ENCODE data around the gene OR14I1.

The OR14I1 gene

DNA sequence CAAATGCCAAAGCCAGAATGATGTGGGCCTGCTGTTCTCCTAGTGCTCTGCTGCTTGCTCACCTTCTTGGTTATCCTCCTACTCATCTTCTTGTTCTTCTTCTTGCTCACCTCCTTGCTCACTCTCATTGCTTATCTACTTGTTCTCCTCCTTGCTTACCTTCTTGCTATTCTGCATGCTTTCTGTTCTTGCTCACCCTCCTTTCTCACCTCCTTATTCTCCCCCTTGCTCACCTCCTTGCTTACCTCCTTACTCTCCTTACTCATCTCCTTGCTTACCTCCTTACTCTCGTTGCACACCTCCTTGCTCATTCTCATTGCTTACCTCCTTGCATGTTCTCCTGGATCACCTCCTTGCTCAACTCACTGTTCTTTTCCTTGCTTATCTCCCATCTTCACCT lies at the start of gene OR14I1:
Gene OR14I1 (minus strand): TSS at position 53 of the 400 bp plus-strand sequence.
- no peak for DNase-seq

DNA sequence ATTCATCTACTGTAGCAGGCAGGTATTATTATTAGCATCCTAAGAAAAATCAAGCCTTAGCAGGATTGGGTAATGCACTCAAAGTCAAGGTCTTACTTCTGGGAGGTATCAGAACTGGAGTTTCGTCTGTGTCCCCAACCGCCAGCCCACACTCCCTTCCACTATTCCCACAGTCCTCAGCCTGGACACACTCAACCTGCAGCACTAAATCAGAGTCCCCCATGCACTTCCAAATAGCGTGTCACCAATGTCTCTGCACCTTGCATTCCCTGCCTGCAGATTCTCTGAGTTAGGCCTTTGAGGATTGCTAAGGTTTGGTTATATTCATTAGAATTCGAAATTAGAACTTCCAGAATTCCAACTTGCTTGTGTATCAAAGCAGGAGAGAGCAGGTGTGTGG lies 49.1 kb upstream of the OR14I1 start:
- DNase-seq, result no peak

DNA sequence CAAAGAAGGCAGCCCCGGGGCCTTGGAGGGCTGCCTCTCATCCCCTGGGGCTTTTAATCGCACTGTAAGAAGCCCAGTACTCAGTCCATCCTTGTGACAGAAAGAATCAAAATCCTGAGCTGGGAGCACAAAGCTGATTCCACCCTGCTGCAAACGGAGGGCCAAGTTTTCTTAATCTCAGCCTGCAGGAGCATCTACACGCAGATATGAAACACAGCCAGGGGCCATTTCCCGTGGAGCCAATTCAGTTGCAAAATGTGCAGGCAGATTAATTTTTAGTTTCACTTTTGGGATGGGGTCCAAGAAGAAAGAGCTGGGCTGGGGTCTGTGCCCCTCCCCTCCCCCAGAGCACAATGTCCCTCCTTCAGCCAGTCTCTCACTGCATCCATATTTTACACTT lies 48.6 kb upstream of the OR14I1 start:
- DNase-seq, result no peak

DNA sequence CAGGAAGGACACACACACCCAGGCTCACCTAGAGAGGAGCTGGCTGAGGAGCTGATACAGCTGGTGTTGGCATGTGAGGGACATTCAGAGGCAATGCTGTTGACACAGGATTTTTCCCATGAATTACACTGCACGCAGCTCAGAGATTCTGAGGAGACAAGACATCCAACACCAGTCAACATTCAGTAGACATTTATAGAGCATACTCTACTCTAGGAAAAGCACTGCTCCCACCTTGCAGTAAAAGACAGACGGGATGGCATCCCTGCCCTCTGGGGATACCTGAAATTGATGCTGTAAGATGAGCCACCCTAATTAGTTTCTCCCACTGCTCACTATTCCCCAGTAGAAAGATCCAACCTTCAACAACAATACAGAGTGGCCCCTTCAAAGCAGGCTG lies 47.9 kb upstream of the OR14I1 start:
- no peak for DNase-seq

DNA sequence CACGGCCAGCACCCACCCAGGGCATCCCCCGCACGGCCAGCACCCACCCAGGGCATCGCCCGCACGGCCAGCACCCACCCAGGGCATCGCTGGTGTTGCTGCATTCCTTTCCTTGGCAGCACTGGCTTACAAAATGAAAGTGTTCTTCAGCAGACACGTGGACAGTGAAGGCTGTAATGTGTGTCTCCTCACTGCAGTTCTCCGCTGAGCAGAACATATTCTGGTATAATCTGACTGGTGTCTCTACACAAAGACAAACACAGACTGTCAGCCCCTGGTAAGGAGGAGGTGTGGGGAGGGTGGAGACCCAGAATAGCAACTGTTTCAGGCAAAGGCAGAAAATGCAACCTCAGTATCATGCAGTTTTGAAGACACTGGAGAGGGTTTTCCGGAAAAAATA lies 45.6 kb upstream of the OR14I1 start:
- no peak for DNase-seq

DNA sequence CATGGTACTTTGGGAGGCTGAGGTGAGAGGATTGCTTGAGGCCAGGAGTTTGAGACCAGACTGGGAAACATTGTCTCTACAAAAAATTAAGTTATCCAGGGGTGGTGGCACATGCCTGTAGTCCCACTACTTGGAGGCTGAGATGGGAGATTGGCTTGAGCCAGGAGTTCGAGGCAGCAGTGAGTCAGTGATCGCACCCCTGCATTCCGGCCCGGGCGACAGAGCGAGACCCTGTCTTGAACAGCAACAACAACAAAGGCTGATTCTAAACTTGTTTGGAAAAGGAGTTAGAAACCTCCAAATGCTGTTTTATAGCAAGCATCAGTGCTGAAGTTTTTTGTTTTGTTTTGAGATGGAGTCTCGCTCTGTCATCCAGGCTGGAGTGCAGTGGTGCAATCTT lies 38.3 kb upstream of the OR14I1 start:
- no peak for DNase-seq

DNA sequence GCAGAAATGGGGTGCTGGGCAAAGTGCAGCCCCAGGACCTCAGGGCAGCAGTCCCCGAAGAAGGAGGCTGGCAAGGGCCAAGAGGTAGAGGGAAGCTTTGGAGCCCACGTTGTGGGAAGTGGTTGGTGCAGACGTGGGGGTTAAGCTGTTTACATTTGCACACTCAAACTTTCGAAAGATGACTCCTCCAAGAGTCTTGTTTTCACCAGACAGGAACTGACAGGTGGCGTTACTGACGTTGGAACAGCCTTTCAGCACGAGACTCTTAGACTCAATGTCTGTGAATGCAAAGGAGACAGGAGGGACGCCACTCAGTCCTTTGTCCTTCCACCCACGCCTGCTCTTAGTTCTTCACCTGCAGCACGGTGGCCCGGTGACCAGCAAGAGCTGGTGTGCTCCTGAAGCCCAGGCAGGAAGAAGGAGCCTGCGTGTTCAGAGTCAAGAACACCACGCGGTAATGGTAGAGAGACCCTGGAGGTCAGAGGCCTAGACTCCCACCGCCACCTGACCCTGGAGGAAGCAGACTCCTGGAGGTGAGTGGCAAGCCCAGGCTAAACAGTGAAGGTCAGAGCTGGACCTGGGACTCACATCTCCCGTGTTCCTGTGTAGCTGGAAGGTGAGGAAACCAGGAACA lies 37.1 kb upstream of the OR14I1 start:
- DNase-seq, result peak; percentile 49

DNA sequence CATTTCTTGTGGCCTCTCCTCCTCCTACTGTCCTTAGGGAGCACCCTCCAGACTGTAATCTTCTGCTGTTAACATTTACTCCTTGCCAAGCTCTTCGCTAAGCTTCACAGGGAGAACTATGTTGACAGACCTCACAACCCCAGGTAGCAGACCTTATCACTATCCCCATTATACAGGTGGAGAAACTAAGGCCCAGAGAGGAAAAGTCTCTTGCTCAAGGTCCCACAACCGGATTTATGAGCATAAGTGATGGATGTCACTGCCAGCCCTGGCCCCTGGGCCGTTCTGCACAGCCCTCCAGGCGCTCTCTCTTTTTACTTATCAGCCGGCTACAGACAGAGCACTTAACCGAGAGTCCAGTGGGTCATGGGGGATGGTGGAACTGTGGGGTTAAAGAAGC lies 34.9 kb upstream of the OR14I1 start:
- DNase-seq, result no peak

DNA sequence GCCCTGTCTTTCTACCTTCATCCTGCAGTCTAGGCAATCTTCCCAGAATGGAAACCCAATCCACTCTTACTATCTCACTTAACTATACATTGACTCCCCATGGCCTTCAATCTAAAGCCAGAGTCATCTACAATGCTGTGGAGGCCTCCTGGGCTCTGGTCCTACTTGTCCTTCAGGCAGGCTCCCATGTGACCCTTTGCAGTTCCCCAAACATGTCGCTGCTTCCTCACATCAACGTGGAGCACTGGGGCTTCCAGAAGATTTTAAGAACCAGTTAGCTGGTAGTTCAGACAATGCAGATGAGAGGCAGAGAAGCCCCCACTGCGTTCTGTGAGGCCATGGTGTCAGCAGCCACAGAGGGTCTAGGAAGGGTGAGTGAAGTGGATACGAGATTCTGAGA lies 34.4 kb upstream of the OR14I1 start:
- DNase-seq, result peak; percentile 10

DNA sequence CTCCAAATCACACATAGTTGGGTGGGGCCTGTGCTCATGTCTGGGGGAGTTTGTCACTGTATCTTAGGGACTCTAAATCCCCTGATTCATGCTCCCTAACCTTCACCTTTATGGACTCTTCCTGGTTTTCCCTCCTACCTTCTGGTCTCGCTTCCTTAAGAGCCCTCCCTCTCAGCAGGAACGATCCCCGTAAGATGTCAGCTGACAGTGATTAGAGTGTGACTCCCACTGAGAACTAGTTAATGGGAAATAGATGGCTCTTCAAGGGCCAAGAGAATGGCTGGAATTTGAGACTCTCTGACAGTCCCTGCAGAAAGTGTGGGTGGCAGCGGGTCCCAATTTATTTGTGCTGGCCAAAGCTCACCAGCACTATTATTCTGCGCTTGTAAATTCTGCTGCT lies 31.0 kb upstream of the OR14I1 start:
- no peak for DNase-seq

DNA sequence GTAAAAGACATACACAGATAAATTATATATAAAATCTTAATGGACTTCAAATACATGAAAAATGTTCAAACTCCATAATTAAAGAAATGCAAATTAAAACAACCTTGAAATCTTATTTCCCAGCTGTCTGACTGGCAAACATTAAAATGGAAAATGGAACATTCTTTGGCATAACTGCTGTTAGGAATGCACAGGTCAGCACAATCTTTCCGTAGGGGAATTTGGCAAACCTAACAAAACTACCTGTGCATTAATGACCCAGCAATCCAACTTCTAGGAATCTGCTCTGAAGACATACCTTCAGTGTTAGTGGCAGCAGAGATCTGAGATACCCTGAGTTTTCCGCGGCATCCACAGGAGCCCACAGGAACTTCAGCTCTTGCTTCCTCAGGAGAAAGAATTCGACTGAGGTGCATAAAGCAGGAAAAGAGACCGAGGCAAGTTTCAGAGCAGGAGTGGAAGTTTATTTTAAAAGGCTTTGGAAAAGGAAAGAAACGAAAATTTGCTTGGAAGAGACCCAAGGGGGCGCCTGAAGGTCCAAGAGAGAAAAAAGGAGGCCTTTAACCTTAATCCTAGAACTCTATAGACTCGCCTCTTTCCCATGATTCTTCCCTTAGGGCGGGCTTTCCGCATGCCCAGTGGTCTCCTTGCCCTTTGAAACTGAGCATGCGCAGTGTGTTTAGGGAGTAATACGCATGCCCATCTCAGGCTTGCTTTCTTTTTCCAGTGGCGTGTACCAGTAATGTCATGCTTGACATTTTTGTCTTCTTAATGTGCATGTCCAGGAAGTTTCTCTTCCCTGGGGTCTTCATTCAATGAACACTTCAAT lies 28.2 kb upstream of the OR14I1 start:
- no peak for DNase-seq

DNA sequence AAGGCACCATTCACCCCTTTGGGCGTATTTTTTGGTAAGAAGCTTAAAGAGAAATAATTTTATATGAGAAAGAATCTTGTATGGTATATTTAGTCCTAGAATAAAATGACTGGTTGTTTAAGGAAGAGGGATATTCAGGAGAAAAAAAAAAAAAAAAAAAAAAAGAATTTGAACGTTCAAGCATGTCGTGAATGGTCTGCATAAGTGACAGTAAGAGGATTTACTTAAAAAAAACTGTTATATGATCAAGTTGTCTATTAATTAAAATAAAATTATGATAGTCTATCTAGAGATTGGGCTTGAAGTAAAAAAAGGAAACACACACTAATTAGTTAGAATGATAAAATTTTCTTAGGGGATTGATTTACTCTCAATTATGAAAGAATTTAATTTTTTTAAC lies 11.7 kb upstream of the OR14I1 start:
- no peak for DNase-seq

DNA sequence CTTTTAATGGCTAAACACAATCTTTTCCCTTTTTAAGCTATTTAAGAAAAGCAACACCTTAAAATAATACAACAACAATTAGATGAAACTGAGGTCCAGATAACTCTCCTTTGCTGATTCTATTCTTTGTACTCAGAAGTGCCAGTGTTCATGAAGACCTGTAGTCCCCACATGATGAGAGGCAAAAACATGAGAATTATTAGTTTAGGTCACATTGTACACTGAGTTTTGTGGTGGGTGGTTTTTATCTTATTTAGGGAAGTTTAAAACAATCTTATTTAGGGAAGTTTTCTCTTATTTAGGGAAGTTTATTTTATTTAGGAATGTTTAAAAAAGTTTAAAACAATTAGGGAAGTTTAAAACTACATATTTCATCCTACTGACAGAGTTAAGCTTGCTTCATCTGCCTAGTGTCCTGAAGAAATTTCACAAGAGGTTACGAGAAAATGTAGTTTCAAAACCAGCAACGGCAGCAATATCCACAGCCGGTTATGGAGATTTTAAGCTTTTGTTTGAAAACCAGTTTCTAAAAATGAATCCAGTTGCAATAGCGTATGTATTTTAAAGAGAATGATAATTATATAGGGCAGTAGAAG lies 7.8 kb upstream of the OR14I1 start:
- peak; percentile 92 for DNase-seq

DNA sequence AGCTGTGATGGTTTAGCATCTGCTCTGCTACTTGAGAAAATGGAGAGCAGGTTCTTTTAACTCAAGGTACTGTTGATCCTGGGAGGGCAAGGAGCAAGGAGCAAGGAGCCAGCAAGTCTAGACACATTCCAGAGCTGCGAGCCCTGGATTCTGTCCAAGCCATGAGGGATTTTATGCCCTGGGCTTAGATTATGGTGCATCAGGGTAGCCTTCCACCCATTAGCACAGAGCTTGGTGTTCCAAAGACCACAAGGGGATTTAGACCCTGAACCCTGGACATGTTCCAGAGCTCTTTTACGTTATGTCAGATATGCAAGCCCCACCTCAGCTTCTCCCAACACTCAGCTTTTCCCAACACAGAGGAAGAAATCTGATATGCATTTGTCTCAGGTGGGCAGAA lies 2.0 kb upstream of the OR14I1 start:
- no peak for DNase-seq

DNA sequence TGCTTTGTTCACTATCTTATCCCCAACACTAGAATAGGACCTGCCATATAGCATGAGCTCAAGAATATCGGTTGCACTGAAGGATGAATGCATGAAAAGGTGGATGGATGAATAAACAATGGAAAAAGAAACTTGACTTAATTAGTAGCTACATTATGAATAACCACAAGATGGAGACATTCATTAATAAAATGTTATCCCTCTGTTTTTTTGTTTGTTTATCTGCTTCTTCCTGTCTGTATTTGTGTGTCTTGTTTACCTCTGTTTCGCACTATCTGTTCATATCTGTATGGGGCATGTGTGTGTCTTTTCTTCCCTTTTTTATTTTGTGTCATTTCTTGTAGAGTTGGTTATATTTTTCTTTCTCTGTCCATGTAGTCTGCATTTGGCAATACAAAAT lies 1.1 kb upstream of the OR14I1 start:
- no peak for DNase-seq

DNA sequence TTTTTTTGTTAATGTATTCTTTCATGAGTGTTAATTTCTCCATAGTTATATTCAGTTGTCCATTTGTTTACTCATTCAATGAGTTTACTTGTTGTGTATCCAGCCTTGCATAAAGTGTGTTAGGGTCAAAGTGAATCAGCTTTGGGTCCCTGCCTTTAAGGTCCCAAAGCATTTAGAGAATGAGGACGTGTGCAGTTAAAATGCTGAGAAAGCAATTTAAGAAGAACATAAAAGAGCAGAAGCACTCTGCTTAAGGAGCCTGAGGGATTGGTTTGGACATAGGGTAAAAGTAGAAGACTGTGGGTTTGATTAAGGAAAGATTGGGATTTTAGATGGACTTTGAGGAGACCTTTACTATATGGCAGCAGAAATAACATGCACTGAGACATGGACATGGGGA lies 3.5 kb downstream of the OR14I1 start:
- no peak for DNase-seq

DNA sequence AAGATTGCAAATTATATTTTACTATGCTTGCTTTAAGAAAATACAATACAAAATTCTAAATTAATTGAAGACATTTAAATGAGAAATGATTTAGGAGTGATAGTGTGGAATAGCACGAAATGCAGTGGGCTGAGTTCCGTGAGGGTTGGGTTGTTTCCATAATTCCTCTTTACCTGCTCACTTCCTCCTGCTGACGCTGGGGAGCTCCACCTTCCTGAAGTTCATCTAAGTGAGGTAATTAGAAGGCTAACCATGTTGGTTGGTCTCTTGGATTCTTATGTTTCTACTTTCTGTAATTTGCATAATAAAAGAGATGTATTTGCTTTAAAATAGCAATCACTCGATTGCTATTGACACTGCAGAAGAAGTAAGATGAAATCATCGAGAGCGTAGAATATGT lies 4.7 kb downstream of the OR14I1 start:
- no peak for DNase-seq

DNA sequence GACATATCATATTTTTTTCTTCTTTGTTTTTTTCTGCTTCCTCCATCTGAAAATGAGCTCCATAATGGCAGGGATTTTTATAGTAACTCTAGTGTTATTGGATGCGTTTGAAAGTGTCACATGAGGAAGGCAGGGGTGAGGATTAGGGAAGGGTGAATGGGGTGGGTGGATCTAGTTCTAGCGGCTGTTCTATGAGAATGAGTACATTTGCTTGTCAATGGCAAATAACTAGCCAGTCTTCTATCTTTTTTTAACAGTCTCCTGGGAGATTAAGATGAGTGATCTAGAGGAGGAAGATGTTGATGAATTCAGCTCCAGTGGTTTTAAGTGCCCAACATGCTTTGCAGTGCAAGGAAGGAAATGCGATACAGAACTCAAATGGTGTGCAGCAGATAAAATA lies 5.8 kb downstream of the OR14I1 start:
- no peak for DNase-seq

DNA sequence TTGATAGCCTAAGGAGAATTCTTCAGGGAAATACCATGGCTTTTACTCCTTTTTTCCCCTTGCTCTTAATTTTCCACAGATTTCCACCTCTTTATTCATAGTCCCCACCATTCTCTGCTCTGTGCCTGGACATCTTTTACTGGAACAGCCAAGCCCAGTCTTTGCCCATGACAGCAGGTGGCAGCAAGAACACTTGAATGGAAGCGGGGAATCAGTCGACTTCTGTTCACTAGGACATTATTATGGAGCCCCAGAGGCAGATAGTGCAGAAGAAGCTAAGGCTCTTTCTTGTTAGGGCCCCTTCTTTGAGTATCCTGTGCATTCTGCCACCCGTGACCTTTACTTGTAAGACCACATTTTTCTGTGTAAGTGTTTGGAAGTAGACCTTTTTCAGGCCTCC lies 6.3 kb downstream of the OR14I1 start:
- DNase-seq, result peak; percentile 69

DNA sequence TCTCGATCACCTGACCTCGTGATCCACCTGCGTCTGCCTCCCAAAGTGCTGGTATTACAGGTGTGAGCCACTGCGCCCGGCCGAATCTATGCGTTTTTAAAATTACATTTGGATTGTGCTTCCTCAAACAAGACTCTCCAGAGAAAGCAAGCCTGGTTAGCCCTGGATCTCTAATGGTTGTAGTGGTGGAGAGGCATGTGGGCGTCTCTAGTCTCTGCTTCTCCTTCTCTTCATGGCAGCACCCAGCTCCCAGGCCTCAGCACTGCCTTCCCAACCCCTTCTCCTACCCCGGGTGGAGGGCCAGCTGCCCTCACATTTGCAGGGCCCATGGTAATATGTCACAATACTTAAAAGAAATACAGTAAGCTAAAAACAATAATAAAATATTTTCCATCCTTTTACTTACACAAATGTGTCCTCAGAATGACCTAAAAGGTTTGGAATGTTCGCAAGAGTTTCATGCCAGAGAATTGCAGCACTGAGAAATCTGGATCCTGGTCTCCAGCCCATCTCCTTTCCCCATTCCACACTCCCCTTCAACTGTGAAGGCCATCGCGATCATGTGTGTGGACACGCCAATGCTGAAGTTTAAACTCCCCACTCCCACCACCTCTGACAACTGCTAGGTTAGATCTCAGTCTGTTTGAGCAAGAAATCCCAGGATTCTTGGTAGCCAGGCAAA lies 7.0 kb downstream of the OR14I1 start:
- DNase-seq, result no peak

DNA sequence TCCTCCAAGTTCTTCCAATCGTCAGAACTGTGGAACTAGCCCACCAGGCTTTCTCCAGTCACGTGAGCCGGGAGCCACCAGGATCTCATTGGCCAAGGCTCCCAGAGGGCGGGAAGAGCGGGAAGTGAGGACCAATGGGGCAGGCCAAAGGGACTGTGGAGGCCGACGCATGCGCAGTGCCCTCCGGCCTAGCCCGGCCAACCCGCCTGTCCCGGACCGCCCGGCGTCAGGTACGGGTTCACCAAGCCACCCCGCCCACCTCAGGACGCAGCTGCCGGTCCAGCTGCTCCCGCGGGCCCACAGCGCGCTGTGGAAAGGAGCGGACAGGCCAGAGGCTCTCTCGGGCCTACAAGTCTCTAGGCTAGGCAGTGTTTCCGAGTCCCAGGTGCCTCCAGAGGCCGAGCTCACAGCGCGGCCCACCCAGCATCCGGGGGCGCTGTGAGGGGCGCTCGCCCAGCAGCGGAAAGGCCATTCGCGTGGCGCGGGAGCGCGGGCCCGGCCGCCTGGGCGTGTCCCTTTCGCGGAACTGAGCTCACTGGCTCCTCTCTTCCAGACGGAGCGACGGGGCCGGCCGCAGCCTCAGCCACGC lies 10.9 kb downstream of the OR14I1 start:
- DNase-seq, result no peak

DNA sequence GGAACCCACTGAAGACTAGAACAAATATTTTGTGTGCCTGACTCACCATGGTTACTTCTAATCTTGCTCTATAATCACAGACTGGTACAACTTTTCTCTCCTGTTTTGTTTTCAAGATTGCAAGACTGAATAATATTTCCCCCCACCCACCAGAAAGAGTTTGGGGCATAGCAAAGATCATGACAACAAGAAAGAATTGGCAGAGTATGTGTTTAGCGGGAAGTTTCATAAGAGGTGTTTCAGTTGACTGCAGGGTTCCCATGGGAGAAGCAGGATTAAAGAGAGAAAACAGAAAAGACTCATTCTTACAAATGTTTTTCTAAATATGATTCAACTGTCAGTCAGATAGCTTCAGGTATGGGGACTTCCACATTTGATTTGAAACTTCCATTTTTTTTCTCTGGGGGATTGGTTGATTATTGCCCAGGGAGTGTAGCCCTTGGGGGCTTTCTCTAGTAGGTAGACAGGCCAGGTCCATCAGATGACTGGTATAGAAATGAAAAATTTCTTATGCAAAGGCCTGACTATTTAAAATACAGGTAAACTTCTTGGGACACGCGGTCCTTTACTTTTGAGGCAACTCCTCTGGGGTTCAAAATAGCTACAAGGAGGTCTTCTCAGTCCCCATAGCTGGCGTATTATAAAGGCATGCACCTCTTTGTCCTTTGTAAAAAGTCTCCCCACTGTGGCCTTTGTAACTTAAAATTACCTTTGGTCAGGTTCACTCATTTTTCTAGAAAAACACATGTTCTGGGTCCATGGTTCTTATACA lies 13.9 kb downstream of the OR14I1 start:
- DNase-seq, result no peak

DNA sequence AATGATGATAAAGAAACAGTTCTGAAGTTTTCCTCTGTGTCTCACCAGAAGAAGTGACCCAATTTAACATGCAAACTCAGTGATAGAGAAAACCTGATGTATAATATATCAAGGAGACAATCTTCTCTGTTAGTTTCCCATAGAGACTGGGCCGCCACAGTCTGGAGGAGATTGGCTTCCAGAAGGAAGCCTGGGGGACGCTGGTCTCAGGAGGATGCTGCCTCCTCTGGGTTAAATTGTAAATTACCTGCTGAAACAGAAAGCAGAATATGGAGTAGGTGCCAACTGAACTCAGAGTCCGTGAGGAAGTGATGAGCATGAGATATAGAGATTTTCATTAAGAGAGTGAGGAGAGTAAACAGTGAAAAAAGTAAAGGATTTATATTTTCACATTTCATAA lies 15.8 kb downstream of the OR14I1 start:
- DNase-seq, result no peak
